NK-92 treated with Interleukin-12 subunit alpha and Interleukin-12 subunit beta, amount 100 ng/mL, for 24 hours (cell line): ENCODE results near the gene EHBP1L1.

Source experiments
- DNase-seq: peaks from one replicate; lab custom pipeline; 2025; lab: John Stamatoyannopoulos, UW

The EHBP1L1 gene

DNA sequence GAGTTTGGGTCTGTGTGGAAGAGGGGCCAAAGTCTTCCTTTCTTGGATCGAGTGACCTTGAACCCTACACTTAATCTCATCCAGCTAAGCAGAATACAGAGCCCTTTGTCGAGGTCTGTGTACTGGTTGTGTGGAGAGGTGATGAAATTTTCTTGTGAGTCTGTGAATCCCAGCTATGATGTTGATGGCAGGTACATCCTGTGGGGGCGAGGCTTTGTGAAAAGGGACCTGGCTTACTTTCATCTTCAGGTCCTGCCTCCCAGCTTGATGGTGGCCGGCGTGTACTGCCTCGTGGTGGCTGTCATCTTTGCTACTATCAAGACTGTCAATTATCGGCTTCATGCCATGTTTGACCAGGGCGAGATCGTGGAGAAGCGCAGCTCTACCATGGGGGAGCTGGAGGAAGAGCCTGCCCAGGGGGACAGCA lies 40.7 kb downstream of the EHBP1L1 start:
- DNase-seq = peak; percentile 25

DNA sequence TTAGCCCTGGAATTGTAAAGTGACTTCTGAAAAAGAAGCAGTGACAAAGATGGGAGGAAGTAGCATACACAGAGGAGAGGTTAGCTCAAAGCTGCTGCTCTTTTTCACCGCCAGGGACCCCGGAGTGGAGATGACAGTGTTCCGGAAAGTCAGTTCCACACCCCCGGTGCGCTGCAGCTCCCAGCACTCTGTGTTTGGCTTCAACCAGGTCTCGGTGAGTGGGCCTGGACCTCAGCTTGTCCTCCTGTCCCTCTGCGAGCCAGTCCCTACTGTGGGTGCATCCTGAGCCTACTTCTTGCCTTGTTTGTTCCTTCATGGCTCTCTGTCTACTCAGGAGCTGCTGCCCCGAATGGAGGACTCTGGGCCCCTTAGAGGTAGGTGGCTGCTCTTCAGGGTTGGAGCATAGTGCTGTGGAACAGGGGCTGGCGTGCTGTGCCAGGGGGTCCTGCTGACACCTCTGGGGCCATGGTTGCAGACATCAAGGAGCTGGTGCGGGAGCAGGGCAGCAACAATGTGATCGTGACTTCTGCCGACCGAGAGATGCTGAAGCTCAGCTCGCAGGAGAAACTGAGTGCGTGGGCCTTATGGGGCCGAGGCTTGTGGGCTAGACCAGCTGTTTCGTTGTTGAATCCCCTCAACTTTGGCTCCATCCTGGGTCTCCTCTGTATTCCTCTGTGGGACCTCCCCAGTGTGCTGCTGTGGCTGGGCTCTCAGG lies 41.4 kb downstream of the EHBP1L1 start:
- no peak for DNase-seq

DNA sequence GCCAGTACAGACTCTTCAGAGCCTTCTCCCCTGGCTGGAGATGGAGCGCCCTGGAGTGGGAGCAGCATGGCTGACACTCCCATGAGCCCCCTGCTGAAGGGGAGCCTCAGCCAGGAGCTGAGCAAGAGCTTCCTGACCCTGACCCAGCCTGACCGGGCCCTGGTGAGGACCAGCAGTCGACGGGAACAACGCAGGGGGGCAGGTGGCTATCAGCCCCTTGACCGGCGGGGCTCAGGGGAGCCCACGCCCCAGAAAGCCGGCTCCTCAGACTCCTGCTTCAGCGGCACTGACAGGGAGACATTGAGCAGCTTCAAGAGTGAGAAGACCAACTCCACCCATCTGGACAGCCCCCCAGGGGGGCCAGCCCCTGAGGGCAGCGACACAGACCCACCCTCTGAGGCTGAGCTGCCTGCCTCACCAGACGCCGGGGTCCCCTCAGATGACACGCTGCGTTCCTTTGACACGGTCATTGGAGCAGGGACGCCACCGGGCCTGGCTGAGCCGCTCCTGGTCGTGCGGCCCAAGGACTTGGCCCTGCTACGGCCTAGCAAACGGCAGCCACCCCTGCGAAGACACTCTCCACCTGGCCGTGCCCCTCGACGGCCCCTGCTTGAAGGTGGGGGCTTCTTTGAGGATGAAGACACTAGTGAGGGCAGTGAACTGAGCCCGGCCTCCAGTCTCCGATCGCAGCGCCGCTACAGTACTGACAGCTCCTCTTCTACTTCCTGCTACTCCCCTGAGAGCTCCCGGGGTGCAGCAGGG lies 42.3 kb downstream of the EHBP1L1 start:
- DNase-seq = no peak

DNA sequence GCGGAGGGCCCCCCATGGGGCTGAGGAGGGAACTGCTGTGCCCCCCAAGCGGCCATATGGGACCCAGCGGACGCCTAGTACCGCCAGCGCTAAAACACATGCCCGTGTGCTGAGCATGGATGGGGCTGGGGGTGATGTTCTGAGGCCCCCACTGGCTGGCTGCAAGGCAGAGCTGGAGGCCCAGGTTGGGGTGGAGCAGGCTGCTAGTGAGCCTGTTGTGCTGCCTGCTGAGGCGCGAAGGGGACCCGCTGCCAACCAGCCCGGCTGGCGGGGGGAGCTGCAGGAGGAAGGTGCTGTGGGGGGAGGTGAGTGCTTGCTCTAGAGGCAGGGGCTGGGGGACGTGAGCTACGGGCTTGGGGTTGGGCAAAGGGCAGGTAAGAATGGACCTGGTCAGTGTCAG lies 42.9 kb downstream of the EHBP1L1 start:
- no peak for DNase-seq

DNA sequence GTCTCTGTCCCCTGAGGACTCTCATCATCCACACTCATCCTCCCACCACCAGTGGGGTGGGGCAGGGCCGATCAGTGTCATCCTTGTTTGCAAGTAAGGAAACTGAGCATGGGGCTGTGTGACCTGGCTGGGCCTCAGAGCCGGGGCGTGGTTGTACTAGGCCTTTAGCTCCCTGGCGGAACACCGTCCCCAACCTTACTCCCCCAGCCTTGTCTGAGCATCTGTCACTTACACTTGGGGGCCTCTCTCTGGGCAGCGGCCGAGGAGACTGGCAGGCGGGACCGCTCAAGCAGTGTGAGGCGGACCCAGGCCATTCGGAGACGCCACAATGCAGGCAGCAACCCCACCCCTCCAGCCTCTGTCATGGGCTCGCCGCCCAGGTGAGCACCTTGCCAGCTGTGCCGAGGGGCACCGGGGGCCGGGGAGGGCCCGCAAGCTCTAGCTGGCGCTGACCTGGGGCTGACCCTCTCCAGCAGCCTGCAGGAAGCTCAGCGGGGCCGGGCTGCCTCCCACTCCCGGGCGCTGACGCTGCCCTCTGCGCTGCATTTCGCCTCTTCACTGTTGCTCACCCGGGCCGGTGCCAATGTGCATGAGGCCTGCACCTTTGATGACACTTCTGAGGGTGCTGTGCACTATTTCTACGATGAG lies 43.6 kb downstream of the EHBP1L1 start:
- DNase-seq = no peak

DNA sequence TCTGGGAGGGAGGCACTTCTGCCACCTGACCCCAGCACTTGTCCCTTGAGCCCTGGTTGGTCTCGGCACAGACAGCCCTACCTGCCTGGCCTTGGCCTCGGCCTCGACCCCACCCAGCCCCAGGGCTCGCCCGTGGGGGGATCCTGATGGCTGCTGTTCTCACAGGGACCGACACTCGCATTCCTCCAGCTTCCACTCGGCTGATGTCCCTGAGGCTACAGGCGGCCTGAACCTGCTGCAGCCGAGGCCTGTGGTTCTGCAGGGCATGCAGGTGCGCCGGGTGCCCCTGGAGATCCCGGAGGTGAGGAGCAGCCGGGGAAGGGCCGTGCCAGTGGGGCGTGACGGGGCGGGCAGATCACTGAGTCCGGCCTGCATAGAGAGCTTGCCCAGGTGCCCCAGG lies 44.8 kb downstream of the EHBP1L1 start:
- no peak for DNase-seq

DNA sequence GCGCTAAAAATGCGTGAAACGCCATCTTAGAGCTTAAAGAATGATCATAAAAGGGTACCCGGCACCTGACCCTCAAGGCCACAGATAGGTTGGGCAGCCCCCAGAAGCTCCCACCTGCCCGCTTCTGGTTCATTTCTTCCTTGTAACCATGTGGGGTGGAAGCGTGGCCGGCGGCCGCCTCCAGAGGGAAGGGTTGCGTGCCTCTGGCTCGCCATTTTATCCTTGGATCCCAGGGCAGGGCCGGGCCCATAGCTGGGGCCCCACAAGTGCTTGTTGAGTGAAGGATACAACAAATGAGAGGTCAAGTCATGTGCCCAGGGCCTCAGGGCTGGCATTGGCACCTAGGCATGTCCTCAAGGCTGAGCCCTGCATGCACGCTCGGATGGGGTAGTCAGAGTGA lies 45.6 kb downstream of the EHBP1L1 start:
- DNase-seq = no peak

DNA sequence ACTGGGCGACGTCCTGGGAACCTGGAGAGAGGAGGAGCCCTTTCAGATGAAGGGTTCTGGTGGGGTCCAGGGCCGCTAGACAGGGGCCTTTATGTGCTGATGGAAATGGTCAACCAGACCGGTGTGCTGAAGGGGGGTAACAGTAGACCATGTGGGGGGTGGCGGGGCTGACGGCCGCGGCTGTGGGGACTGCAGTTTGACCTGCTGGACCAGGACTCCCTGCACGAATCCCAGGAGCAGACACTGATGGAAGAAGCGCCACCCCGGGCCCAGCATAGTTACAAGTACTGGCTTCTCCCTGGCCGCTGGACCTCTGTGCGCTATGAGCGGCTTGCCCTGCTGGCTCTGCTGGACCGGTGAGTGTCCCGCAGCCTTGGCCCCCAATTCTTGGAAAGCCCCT lies 46.2 kb downstream of the EHBP1L1 start:
- DNase-seq = no peak

DNA sequence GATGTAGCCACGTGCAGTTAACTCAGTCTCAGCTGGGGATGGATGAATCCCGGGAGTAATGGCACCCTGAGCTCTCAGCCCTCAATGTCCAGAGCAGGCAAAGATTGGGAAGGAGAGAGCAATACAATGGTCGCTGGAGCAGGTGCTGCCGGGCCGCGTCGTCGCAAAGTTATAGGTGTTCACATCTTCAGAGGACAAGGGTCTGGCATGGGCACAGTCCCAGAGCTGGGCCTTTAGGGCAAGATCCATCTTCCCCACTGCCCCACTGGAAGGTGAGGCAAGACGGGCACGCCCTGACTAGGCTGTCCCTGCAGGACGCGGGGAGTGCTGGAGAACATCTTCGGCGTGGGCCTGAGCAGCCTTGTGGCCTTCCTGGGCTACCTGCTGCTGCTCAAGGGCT lies 47.3 kb downstream of the EHBP1L1 start:
- DNase-seq = no peak

DNA sequence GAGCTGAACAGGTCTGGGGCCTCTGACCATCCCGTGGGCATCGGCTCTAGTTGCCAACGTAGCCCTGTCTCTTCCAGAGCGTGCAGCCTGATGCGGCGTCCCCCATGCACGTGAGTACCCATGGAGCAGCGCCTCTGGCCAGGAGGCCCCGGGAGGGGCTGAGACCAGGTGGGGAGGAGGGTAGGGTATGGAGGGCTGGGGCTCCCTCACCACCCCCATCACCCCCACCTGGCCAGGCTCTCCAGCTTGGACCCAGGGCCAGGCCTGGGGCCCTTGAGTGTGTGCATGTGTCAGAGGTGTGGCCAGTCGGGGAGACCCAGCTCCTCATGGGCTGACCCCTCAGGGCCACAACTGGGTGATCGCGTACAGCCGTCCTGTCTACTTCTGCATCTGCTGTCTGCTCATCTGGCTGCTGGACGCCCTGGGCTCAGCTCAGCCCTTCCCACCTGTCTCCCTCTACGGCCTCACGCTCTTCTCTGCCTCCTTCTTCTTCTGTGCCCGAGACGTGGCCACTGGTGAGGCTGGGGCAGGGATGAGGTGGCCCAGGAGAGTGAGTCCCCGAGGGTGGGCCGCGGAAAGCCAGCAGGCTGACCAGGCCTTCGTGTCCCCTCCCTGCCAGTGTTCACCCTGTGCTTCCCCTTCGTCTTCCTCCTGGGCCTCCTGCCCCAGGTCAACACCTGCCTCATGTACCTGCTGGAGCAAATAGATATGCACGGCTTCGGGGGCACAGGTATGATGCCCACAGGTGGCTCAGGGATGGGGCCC lies 48.2 kb downstream of the EHBP1L1 start:
- no peak for DNase-seq

DNA sequence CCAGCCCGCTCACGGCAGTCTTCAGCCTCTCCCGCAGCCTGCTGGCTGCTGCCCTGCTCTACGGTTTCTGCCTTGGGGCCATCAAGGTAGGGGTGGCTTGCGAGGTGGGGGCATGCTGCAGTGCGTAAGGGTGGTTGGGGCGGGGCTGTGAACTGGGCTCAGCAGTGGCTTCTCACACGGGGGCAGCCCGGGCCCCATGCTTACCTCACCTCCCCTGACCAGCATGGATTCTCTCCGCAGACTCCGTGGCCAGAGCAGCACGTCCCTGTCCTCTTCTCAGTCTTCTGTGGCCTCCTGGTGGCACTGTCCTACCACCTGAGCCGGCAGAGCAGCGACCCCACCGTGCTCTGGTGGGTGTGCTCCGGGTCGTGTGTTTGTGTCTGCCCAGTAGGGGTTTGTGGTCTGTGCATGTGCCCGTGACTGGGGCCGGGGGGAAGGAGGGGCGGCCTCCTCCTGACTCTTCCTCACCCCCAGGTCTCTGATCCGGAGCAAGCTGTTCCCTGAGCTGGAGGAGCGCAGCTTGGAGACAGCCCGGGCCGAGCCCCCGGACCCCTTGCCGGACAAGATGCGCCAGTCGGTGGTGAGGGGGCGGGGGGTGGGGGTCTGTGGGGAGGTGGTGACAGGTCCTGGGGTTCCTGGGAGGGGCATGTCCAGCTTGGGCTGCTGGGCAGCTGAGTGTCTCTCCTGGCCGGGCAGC lies 49.2 kb downstream of the EHBP1L1 start:
- DNase-seq = no peak

DNA sequence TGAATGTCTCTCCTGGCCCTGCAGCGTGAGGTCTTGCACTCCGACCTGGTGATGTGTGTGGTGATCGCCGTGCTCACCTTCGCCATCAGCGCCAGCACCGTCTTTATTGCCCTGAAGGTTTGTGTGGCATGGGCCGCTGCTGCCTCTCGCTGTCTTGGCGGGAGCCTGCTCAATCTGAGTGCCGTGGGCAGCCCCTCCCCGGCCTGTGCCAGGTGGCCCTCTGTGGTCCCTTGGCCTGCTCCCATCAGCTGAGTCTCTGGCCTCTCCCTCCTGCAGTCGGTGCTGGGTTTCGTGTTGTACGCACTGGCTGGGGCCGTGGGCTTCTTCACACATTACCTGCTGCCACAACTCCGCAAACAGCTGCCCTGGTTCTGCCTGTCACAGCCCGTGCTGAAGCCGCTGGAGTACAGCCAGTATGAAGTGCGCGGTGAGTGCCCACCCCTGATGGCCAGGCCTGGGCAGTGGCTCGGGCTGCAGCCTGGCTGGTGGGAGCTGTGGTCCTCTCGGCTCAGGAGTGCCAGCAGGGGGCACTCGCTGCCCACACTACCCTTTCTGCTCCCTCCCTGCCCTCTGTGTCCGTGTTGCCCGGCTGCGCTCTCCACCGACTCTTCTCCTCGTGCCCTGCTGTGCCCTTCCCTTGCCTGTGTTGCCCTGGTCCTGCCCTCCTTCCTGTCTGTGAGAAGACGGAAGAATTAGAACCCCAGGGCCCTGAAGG lies 49.9 kb downstream of the EHBP1L1 start:
- DNase-seq = no peak

DNA sequence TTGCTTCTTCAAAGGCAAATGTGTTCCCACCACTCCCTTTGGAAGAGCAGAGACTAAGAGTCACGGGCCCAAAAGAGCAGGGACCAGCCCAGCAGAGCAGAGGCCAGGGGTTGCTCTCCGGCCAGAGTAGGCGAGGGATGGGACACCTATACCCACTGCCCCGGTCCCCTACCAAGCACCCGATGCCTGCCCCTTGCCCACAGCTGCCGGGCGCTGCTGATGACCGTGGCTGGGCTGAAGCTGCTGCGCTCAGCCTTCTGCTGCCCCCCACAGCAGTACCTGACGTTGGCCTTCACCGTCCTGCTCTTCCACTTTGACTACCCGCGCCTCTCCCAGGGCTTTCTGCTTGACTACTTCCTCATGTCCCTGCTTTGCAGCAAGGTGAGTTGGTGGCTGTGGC lies 51.3 kb downstream of the EHBP1L1 start:
- no peak for DNase-seq

DNA sequence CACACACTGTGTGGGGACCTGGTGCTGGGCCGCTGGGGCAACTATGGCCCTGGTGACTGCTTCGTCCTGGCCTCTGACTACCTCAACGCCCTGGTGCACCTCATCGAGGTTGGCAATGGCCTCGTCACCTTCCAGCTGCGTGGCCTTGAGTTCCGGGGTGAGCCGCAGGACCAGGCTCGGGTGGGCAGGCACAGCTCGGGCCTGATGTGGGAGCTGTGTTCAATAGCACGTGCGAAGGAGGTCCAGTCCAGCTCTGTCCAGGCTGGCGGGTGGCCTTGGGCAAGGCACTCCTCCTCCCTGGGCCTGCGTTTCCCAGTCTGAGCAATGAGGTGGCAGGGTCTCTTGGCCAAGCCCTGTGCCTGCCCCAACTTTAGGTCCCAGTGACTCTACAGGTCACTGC lies 53.7 kb downstream of the EHBP1L1 start:
- DNase-seq = no peak

DNA sequence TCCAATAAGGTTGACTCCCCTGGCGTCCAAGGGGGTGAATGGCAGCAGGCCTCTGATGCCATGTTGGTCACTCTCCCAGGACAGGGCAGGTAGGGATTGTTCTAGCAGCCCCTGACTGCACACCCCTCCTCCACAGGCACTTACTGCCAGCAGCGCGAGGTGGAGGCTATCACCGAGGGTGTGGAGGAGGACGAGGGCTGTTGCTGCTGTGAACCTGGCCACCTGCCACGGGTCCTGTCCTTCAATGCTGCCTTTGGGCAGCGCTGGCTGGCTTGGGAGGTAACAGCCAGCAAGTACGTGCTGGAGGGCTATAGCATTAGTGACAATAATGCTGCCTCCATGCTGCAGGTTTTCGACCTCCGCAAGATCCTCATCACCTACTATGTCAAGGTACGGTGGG lies 54.4 kb downstream of the EHBP1L1 start:
- no peak for DNase-seq

DNA sequence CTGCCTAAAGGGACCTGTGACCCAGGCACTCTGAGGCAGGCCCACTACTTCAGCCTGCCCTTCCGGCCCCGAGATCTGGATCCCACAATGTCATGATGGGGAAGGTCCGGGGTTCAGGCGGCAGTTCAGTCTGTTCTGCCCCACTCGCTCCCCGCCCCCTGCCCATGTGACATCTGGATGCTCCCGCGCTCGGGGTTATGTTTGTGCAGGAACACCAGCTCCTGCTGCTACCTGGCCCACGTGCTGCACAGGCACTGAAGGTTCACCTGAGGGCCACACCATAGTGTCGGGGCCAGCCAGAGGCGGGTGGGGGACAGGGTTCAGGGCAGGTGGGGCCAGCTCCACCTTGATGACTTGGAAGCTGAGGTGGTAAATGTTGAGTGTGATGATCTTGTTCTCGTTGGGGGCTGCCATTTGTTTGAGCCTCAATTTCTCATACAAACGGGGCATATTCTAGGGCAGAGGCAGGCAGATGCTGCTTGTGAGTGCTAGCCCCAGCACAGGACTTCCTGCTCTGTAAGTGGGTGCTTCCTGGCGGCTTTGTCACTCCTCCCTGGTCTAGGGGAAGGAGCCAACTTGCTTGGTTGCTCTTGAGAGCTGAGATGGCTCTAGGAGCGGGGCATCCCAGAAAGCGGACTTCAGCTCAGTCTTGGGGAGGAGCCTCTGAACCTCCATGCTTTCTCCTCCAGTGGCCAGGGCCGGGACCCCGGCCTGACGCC lies 57.7 kb downstream of the EHBP1L1 start:
- no peak for DNase-seq

DNA sequence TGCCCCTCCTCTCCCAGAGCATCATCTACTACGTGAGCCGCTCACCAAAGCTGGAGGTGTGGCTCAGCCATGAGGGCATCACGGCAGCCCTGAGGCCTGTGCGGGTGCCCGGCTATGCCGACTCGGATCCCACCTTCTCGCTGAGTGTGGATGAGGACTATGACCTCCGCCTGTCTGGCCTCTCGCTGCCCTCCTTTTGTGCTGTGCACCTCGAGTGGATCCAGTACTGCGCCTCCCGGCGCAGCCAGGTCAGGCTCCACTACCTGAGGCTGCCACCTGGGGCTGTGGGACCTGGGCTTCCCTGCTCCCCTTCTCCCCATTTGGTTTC lies 58.2 kb downstream of the EHBP1L1 start:
- DNase-seq = no peak

DNA sequence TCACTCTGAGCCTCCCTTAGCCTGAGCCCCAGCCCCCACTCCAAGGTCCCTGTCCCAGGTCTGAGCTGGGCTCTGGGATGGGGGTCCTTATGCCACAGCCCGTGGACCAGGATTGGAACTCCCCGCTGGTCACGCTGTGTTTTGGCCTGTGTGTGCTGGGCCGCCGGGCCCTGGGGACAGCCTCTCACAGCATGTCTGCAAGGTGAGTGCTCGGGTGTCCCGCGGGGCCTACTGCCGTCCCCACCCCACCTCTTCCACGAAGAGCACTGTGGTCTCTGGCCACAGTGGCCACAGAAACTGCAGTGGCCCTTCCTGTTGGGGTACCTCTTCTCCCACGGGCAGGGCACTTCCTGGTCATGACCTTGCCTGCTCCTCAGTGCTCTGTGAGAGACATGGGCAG lies 58.6 kb downstream of the EHBP1L1 start:
- DNase-seq = no peak

DNA sequence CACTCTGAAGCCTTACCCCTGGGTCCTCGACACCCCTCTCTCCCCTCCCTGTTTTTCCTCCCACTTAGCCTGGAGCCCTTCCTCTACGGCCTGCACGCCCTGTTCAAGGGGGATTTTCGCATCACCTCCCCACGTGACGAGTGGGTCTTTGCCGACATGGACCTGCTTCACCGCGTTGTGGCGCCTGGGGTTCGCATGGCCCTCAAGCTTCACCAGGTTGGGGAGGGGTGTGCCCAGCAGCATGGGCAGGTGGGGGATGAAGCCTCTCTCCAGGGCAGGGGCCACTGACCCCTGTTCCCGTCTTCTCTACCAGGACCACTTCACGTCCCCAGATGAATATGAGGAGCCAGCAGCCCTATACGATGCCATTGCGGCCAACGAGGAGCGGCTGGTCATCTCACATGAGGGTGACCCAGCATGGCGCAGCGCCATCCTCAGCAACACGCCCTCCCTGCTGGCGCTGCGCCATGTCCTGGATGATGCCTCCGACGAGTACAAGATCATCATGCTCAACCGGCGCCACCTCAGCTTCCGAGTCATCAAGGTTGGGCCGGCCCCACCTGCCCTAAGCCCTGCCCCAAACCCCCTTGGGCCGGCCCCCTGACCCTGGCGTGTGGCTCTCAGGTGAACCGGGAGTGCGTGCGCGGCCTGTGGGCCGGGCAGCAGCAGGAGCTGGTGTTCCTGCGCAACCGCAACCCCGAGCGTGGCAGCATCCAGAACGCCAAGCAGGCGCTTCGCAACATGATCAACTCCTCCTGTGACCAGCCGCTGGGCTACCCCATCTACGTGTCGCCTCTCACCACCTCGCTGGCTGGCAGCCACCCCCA lies 59.3 kb downstream of the EHBP1L1 start:
- DNase-seq = no peak
